ENCODE data around the gene LILRA1.

DNA sequence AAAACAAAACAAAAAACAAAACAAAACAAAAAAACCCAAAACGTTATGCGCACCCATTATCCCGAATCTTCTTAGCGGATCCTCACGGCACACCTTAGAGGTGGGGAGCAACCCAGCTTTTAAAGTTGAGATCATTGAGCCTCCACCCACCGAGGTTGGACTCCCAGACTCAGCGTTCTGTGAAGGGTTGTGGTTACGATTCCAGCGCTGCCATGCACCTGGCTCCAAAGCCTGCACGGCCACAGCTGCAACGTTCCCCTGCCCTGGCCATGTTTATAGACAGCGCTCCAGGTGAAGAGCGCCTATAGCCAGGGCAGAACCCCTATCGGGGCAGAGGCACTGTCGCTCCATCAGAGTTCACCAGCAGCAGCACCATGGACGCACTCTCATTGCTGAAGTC, 38.5 kb upstream of the LILRA1 start:
- TF ChIP-seq EZH2phosphoT487 (IDR thresholded peaks at IDR 0.05; ENCODE audit: insufficient read depth, low read depth) (no peak), EZH2 (IDR thresholded peaks at IDR 0.05; ENCODE audit: insufficient read depth, poor library complexity, severe bottlenecking) (no peak)

Measured in GM23248 (cell line).